Esophagus squamous epithelium (tissue), 5 donors: ENCODE measurements around the gene DOCK8. TPM values are rescaled to one million over a fixed set of nuclear protein-coding genes. Genes with fewer than 3 reads are reported as not detected.

ENCODE experiments used
- DNase-seq: peaks from one replicate; lab custom pipeline; 2025; lab: John Stamatoyannopoulos, UW
- H3K27ac ChIP-seq, 4 donors: fragments of 200-600 bp; sonication (generic); one replicate each; pipeline ENCODE4 v1.5.1; 2016 to 2019; ENCODE audit warnings: mild to moderate bottlenecking in 1 of 4
- H3K27me3 ChIP-seq, 4 donors: fragments of 200-600 bp; sonication (generic); 1 replicate in 3 of 4; 2 replicates in 1 of 4; pipeline versions ENCODE4 v1.5.1 to v1.6.0; 2017 to 2021; ENCODE audit warnings: antibody characterized with exemption in 1 of 4
- H3K36me3 ChIP-seq, 3 donors: fragments of 200-600 bp; sonication (generic); one replicate each; pipeline ENCODE4 v1.5.1; 2016 to 2019
- H3K4me1 ChIP-seq, 3 donors: fragments of 200-600 bp; sonication (generic); one replicate each; pipeline ENCODE4 v1.5.1; 2017 to 2019
- H3K4me3 ChIP-seq, 4 donors: fragments of 200-600 bp; sonication (generic); 1 replicate in 3 of 4; 2 replicates in 1 of 4; pipeline ENCODE4 v1.5.1; 2016 to 2019; ENCODE audit warnings: mild to moderate bottlenecking in 2 of 4, moderate library complexity in 1 of 4
- H3K9me3 ChIP-seq, 3 donors: fragments of 200-600 bp; sonication (generic); one replicate each; pipeline ENCODE4 v1.5.1; 2016 to 2019
- CTCF ChIP-seq, 6 experiments: fragments of 450-650 bp in 4 of 6; fragments of 200-600 bp in 2 of 6; sonication (generic) in 2 of 6; IDR thresholded peaks; one replicate each; pipeline ENCODE4 v1.5.1; 2016 to 2019; ENCODE audit warnings: antibody characterized with exemption in 6 of 6, mild to moderate bottlenecking in 4 of 6, moderate library complexity in 4 of 6
- POLR2A ChIP-seq, 4 donors: fragments of 450-650 bp; IDR thresholded peaks; one replicate each; pipeline ENCODE4 v1.6.1; 2017; ENCODE audit warnings: antibody characterized with exemption in 4 of 4, mild to moderate bottlenecking in 4 of 4, moderate library complexity in 3 of 4
- WGBS, 2 donors: methylation state at CpG; one replicate each; pipeline ENCODE4 v1.1.5; 2018; 5-methylcytosine and 5-hydroxymethylcytosine counted together
- intact Hi-C: fragments of 100-400 bp; cut with DNase I; formaldehyde crosslinking; loops from one replicate; pipeline ENCODE4 v1.15.0; 2022
- total RNA-seq, 4 donors: library from RNA; depleted of rRNA; stranded (reverse); fragments of >200 nt; gene quantifications; one replicate each; pipeline ENCODE4 v1.1.0, GENCODE V29; 2016
- donor health status: DM: yes; HTN: yes; CAD: no.

Gene DOCK8
- total RNA-seq, 4 donors from 2014 or later = 6.9 to 21.6 (median 15.2) TPM

DNA sequence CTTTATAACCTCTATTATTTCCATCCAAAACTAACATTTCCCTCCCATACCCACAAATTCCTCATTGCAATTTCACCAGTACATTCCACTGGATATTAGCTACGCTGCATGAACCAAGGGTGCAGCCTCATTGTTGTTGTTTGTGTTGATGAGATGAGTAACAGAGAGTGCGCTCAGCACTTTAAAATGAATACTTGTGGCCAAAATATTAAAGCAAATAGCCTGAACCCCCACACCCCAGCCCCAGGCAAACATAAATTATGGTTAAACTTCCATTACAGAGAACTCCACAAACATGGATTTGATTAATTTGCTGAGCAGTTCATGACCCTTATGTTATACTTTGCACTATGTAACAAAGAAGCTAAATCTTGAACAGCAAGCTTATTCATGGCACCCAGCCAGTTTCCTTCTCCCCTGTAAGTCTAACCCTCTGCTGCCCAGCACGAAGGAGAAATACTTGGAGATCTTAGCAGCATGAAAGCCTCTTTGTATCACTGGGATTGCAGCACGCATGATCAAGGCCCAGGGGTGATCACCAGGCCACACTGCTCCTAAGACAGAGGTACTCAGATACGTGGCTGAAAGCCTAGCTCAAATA is 205.0 kb downstream of the DOCK8 start:
- H3K27me3 ChIP-seq = no peaks in the 10 kb centered on the region
- peaks cover 0 to 87% (median 0%) of the 10 kb centered on the region in 3 donors for H3K36me3 ChIP-seq
- peaks cover 0 to 15% (median 0%) of the 10 kb centered on the region in 3 donors for H3K4me1 ChIP-seq
- no peak for TF ChIP-seq CTCF (IDR thresholded peaks at IDR 0.05)
- TF ChIP-seq POLR2A (IDR thresholded peaks at IDR 0.05) = no peak
- 72 to 84% methylated on average over 3 to 4 of the region's 5 CpGs for WGBS, 2 donors
- no peak for DNase-seq
- intact Hi-C loops = no loop called here
- H3K27ac ChIP-seq = peak overlapping the region in 2 of 4 donors; percentile 22 to 43
- no peaks in the 10 kb centered on the region for H3K9me3 ChIP-seq
- H3K4me3 ChIP-seq = no peak overlapping the region

- 94 to 96% methylated on average over 6 of the region's 6 CpGs for WGBS, 2 donors
- no peak for TF ChIP-seq POLR2A (IDR thresholded peaks at IDR 0.05)
- no peak for TF ChIP-seq CTCF (IDR thresholded peaks at IDR 0.05)
- DNase-seq = no peak
- intact Hi-C loops = no loop called here
- Histone ChIP-seq H3K4me1 (peaks cover 0 to 15% (median 0%) of the 10 kb centered on the region in 3 donors), H3K27me3 (no peaks in the 10 kb centered on the region), H3K27ac (no peak overlapping the region), H3K36me3 (peaks cover 0 to 89% (median 0%) of the 10 kb centered on the region in 3 donors), H3K4me3 (no peak overlapping the region), H3K9me3 (no peaks in the 10 kb centered on the region)
Observed at GRCh38 chr9:421896-422295, 207.2 kb downstream of the DOCK8 start.

DNA sequence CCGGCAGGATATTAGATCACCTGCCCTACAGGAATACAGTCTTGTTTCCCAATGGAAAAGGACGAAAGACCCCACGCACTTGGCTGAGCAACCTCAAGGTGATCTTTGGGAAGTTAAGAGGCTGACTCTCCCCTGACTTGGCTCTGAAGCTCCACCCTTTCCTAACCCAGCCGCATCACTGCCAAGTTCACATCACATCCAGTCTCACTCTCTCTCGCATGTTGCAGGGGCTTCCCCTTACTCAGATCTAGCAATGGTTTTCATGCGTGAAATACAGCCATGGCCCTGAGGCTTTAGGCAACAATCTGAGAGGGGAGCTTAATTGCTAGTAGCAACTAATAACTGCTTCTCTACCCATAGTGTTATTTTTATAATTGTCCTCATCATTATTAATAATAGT is 211.6 kb downstream of the DOCK8 start:
- no peak overlapping the region for H3K4me3 ChIP-seq
- WGBS, 2 donors = 84 to 92% methylated on average over 6 of the region's 6 CpGs
- DNase-seq = no peak
- TF ChIP-seq CTCF (IDR thresholded peaks at IDR 0.05) (no peak), POLR2A (IDR thresholded peaks at IDR 0.05) (no peak)
- no peaks in the 10 kb centered on the region for H3K27me3 ChIP-seq
- peaks cover 0 to 96% (median 0%) of the 10 kb centered on the region in 3 donors for H3K36me3 ChIP-seq
- intact Hi-C loops = no loop called here
- no peak overlapping the region for H3K27ac ChIP-seq
- no peaks in the 10 kb centered on the region for H3K9me3 ChIP-seq
- no peaks in the 10 kb centered on the region for H3K4me1 ChIP-seq

- DNase-seq = no peak
- no peak overlapping the region for H3K4me3 ChIP-seq
- H3K36me3 ChIP-seq = peaks cover 0 to 96% (median 0%) of the 10 kb centered on the region in 3 donors
- no peak for TF ChIP-seq POLR2A (IDR thresholded peaks at IDR 0.05)
- no peak for TF ChIP-seq CTCF (IDR thresholded peaks at IDR 0.05)
- intact Hi-C loops = no loop called here
- H3K27me3 ChIP-seq = no peaks in the 10 kb centered on the region
- H3K4me1 ChIP-seq = no peaks in the 10 kb centered on the region
- no peaks in the 10 kb centered on the region for H3K9me3 ChIP-seq
- WGBS, 2 donors = 83 to 92% methylated on average over 1 of the region's 1 CpG
- no peak overlapping the region for H3K27ac ChIP-seq
Observed at GRCh38 chr9:426976-427375, 212.3 kb downstream of the DOCK8 start.

- H3K4me3 ChIP-seq = no peak overlapping the region
- H3K27me3 ChIP-seq = no peaks in the 10 kb centered on the region
Observed at GRCh38 chr9:431701-432100, 217.0 kb downstream of the DOCK8 start.

More at GRCh38 chr9:431701-432100, 217.0 kb downstream of the DOCK8 start:
- intact Hi-C loops = no loop called here
- Histone ChIP-seq H3K36me3 (peaks cover 0 to 89% (median 7%) of the 10 kb centered on the region in 3 donors), H3K4me1 (no peaks in the 10 kb centered on the region), H3K27ac (no peak overlapping the region), H3K9me3 (no peaks in the 10 kb centered on the region)
- 43 to 75% methylated on average over 1 of the region's 1 CpG for WGBS, 2 donors
- DNase-seq = no peak
- no peak for TF ChIP-seq POLR2A (IDR thresholded peaks at IDR 0.05)
- TF ChIP-seq CTCF (IDR thresholded peaks at IDR 0.05) = no peak
